ENCODE results near the gene MED29. TPM values are rescaled to one million over a fixed set of nuclear protein-coding genes. Genes with fewer than 3 reads are reported as not detected.

MED29 gene
- total and polyA plus RNA-seq, 10 of the 15 experiments (the other 5 are each of a cell fraction or from before 2014, with no cell fraction given): 3.2 to 36.6 (median 22.8) TPM

GRCh38 chr19:39401070-39401548, 9.9 kb downstream of the MED29 start (continued):
- TF ChIP-seq EED (IDR thresholded peaks at IDR 0.05; ENCODE audit: low read depth) (no peak), GATAD2B (conservative IDR thresholded peaks at IDR 0.05; ENCODE audit: low read depth) (0 out of 2 replicates have a peak, but pooled peaks have one; percentile 25)
- TF ChIP-seq, protein P1, sequence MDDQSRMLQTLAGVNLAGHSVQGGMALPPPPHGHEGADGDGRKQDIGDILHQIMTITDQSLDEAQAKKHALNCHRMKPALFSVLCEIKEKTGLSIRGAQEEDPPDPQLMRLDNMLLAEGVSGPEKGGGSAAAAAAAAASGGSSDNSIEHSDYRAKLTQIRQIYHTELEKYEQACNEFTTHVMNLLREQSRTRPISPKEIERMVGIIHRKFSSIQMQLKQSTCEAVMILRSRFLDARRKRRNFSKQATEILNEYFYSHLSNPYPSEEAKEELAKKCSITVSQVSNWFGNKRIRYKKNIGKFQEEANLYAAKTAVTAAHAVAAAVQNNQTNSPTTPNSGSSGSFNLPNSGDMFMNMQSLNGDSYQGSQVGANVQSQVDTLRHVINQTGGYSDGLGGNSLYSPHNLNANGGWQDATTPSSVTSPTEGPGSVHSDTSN (IDR thresholded peaks at IDR 0.05; ENCODE audit: insufficient replicate concordance, low read depth, low read length): peak; percentile 4

GRCh38 chr19:39401549-39402345, 10.6 kb downstream of the MED29 start:
- Histone ChIP-seq H3K4me2 (ENCODE audit: control insufficient read depth, insufficient read depth) (peak overlapping the region; percentile 100), H3K9ac (ENCODE audit: control insufficient read depth, insufficient read depth, low read length) (peak overlapping the region; percentile 90), H3K27me3 (replicated peaks in 1 of 2; ENCODE audit: control insufficient read depth in 2 of 2, insufficient read depth in 2 of 2, low read length in 1 of 2) (no peaks in the 10 kb centered on the region), H3K9me3 (replicated peaks; ENCODE audit: control insufficient read depth, insufficient read depth, low read length) (no peaks in the 10 kb centered on the region), H3K79me2 (ENCODE audit: control insufficient read depth, insufficient read depth, low read length) (peaks cover 34% of the 10 kb centered on the region), H3K27ac (ENCODE audit: control insufficient read depth, insufficient read depth) (peak overlapping the region; percentile 100), H4K20me1 (ENCODE audit: control insufficient read depth, insufficient read depth) (no peaks in the 10 kb centered on the region), H3K4me3 (peak overlapping the region; percentile 12; the same call in 1 of the 2 replicates), H2AFZ (ENCODE audit: control insufficient read depth, low read depth, low read length) (peak overlapping the region; percentile 40), H3K4me1 (ENCODE audit: control insufficient read depth, insufficient read depth, low read length) (peaks cover 77% of the 10 kb centered on the region), H3K36me3 (ENCODE audit: control insufficient read depth in 2 of 2, insufficient read depth in 2 of 2, low read length in 1 of 2) (0 out of 4 replicates have a peak, but pooled peaks cover 0 to 5% of the 10 kb centered on the region in 2 experiments)
- ChIA-PET CTCF (interaction anchor here (1.0 to 7.4 kb wide), 4 partner anchors 8 to 132 kb away, joined by 4 to 218 read pairs (median 14); partner anchors contain the start of genes EID2B and PLEKHG2), SMC1A (ENCODE audit: uncharacterized antibody, unreplicated experiment) (interaction anchor here (0.8 to 8.7 kb wide), 2 partner anchors 10 to 844 kb away, joined by 3 to 146 read pairs; partner anchors contain the start of gene PLEKHG2), RAD21 (ENCODE audit: unreplicated experiment) (interaction anchor here (0.5 to 6.7 kb wide), 8 partner anchors 10 to 164 kb away, joined by 3 to 159 read pairs (median 4); partner anchors contain the start of genes EID2B, MED29, PAF1 and PLEKHG2), POLR2A (interaction anchor here (0.7 to 2.9 kb wide), 7 partner anchors 10 to 445 kb away, joined by 3 to 37 read pairs (median 12); partner anchors contain the start of genes FBL, MED29, PAF1 and PLEKHG2)
- FAIRE-seq (peak; percentile 71), ATAC-seq (peak; percentile 57), DNase-seq (ENCODE audit: low read depth, low spot score) (no peak)
- in situ Hi-C loops (cut with MboI) (no loop called here), intact Hi-C loops (cut with micrococcal nuclease; ENCODE audit: unreplicated experiment) (loop anchor here (1.0 to 10.0 kb wide), 2 partner anchors 11 to 427 kb away; partner anchors contain the start of genes FBXO17 and PLEKHG2)
- WGBS (ENCODE audit: insufficient coverage, insufficient replicate concordance, low lambda C conversion rate, missing lambda C conversion rate): 3% methylated on average over 25 of the region's 25 CpGs
- no TSS peak for BruUV-seq (replicated peaks)
- TF ChIP-seq SUZ12 (IDR thresholded peaks at IDR 0.05; ENCODE audit: unreplicated experiment) (no peak), ZZZ3 (IDR thresholded peaks at IDR 0.05; ENCODE audit: control insufficient read depth, insufficient read length, low read depth) (no peak), GABPA (IDR thresholded peaks at IDR 0.05; ENCODE audit: low read depth) (no peak), E2F4 (IDR thresholded peaks at IDR 0.05; ENCODE audit: low read depth, low read length) (no peak), NR2F1 (conservative IDR thresholded peaks at IDR 0.05) (peak; percentile 62), YY1 (IDR thresholded peaks at IDR 0.05; ENCODE audit: low read depth, low read length) (peak; percentile 20; the same call in 1 of the 2 replicates), ZNF24 (IDR thresholded peaks at IDR 0.05) (no peak)
- TF ChIP-seq, protein P2, sequence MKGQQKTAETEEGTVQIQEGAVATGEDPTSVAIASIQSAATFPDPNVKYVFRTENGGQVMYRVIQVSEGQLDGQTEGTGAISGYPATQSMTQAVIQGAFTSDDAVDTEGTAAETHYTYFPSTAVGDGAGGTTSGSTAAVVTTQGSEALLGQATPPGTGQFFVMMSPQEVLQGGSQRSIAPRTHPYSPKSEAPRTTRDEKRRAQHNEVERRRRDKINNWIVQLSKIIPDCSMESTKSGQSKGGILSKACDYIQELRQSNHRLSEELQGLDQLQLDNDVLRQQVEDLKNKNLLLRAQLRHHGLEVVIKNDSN (IDR thresholded peaks at IDR 0.05; ENCODE audit: borderline replicate concordance, extremely low read length, insufficient read depth, low read depth, low read length): no peak
- TF ChIP-seq, protein P3, sequence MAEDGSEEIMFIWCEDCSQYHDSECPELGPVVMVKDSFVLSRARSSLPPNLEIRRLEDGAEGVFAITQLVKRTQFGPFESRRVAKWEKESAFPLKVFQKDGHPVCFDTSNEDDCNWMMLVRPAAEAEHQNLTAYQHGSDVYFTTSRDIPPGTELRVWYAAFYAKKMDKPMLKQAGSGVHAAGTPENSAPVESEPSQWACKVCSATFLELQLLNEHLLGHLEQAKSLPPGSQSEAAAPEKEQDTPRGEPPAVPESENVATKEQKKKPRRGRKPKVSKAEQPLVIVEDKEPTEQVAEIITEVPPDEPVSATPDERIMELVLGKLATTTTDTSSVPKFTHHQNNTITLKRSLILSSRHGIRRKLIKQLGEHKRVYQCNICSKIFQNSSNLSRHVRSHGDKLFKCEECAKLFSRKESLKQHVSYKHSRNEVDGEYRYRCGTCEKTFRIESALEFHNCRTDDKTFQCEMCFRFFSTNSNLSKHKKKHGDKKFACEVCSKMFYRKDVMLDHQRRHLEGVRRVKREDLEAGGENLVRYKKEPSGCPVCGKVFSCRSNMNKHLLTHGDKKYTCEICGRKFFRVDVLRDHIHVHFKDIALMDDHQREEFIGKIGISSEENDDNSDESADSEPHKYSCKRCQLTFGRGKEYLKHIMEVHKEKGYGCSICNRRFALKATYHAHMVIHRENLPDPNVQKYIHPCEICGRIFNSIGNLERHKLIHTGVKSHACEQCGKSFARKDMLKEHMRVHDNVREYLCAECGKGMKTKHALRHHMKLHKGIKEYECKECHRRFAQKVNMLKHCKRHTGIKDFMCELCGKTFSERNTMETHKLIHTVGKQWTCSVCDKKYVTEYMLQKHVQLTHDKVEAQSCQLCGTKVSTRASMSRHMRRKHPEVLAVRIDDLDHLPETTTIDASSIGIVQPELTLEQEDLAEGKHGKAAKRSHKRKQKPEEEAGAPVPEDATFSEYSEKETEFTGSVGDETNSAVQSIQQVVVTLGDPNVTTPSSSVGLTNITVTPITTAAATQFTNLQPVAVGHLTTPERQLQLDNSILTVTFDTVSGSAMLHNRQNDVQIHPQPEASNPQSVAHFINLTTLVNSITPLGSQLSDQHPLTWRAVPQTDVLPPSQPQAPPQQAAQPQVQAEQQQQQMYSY (CRISPR knock-in tag; IDR thresholded peaks at IDR 0.05): no peak

Data from GM12878 (cell line).